Inferior parietal cortex (tissue), 1 donor: Measurements from ENCODE around the gene NGEF.

Source experiments
- DNase-seq: peaks from one replicate; pipeline ENCODE4 v3.0.0-alpha.2; 2016; ENCODE audit errors: extremely low spot score

NGEF gene

GRCh38 chr2:232967474-232967873, 45.6 kb downstream of the NGEF start:
- DNase-seq, result no peak

GRCh38 chr2:232966122-232966521, 46.9 kb downstream of the NGEF start:
- no peak for DNase-seq

GRCh38 chr2:232963913-232964312, 49.1 kb downstream of the NGEF start:
- DNase-seq, result no peak

- DNase-seq, result no peak
These were observed 52.2 kb downstream of the NGEF start for GRCh38 chr2:232960862-232961261.

- DNase-seq, result no peak
These were observed 53.9 kb downstream of the NGEF start for GRCh38 chr2:232959139-232959538.

- DNase-seq, result peak; percentile 22
These were observed 55.4 kb downstream of the NGEF start for GRCh38 chr2:232957657-232958090.

- DNase-seq, result no peak
These were observed 57.2 kb downstream of the NGEF start for GRCh38 chr2:232955856-232956255.

- no peak for DNase-seq
These were observed 58.4 kb downstream of the NGEF start for GRCh38 chr2:232954691-232955090.

- no peak for DNase-seq
These were observed 61.2 kb downstream of the NGEF start for GRCh38 chr2:232951891-232952290.

- no peak for DNase-seq
These were observed 61.9 kb downstream of the NGEF start for GRCh38 chr2:232951181-232951580.

GRCh38 chr2:232950751-232951150, 62.3 kb downstream of the NGEF start:
- no peak for DNase-seq

GRCh38 chr2:232949016-232949415, 64.0 kb downstream of the NGEF start:
- DNase-seq, result no peak

GRCh38 chr2:232942831-232943230, 70.2 kb downstream of the NGEF start:
- no peak for DNase-seq

- no peak for DNase-seq
These were observed 71.0 kb downstream of the NGEF start for GRCh38 chr2:232941912-232942594.

- no peak for DNase-seq
These were observed 71.7 kb downstream of the NGEF start for GRCh38 chr2:232941400-232941799.

- no peak for DNase-seq
These were observed 72.3 kb downstream of the NGEF start for GRCh38 chr2:232940724-232941123.

GRCh38 chr2:232937278-232937906, 75.7 kb downstream of the NGEF start:
- no peak for DNase-seq

GRCh38 chr2:232931636-232932035, 81.4 kb downstream of the NGEF start:
- peak; percentile 63 for DNase-seq

- DNase-seq, result no peak
These were observed 83.0 kb downstream of the NGEF start for GRCh38 chr2:232930059-232930400.

- DNase-seq, result no peak
These were observed 83.6 kb downstream of the NGEF start for GRCh38 chr2:232929303-232930058.

GRCh38 chr2:232928551-232929302, 84.3 kb downstream of the NGEF start:
- no peak for DNase-seq
